Measurements from ENCODE around the gene ENPP5.

- TF ChIP-seq YY1 (IDR thresholded peaks at IDR 0.05; ENCODE audit: insufficient read depth, insufficient read length) (no peak), ZNF274 (IDR thresholded peaks at IDR 0.05; ENCODE audit: low read depth, low read length) (no peak), SUZ12 (IDR thresholded peaks at IDR 0.05; ENCODE audit: extremely low read depth, insufficient read depth, insufficient read length) (no peak)
Observed at GRCh38 chr6:46144270-46144669, 26.5 kb downstream of the ENPP5 start.

Data from NT2/D1 (cell line).